Measurements from ENCODE around the gene ALPK3. TPM values are rescaled to one million over a fixed set of nuclear protein-coding genes. Genes with fewer than 3 reads are reported as not detected.

The ALPK3 gene
- polyA plus RNA-seq, 1 donor from 2014 or later: not detected

DNA sequence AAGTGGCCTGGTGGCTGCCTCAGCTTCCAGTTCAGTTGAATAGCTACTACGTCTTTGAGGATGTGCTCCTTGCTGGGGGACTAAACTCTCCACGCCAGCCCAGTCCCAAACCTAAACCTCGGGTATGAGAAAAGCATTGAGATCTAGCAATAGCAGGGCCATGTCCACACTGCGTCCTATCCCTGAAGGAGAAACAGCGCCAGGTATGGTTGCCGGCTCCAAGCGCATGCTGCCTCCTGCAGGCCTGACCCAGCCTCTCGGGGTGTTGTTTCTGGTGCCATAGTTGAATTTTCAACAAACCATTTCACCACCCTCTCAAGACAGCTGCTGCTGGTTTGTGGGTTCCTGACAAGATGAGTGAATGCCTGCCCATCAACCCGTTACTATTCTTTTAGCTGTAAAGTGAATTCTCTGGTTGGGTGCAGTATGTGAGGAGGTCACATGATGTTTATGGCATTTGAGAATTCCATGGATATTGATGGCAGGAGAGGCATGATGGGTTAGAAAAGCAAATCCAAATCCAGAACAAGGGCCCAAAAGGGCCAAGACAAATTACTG, 54.4 kb downstream of the ALPK3 start:
- TF ChIP-seq EZH2 (IDR thresholded peaks at IDR 0.05; ENCODE audit: borderline replicate concordance, insufficient read depth, low read length, poor library complexity, severe bottlenecking) (no peak), TAF1 (IDR thresholded peaks at IDR 0.05; ENCODE audit: low read depth) (no peak), RAD21 (conservative IDR thresholded peaks at IDR 0.05) (no peak), CTCF (IDR thresholded peaks at IDR 0.05; ENCODE audit: poor library complexity, severe bottlenecking) (no peak), POLR2AphosphoS5 (IDR thresholded peaks at IDR 0.05) (no peak), EP300 (conservative IDR thresholded peaks at IDR 0.05; ENCODE audit: poor library complexity, severe bottlenecking) (no peak), MXI1 (conservative IDR thresholded peaks at IDR 0.05; ENCODE audit: poor library complexity, severe bottlenecking) (no peak), SMC3 (conservative IDR thresholded peaks at IDR 0.05; ENCODE audit: poor library complexity) (no peak), REST (IDR thresholded peaks at IDR 0.05; ENCODE audit: borderline replicate concordance) (no peak)
- Histone ChIP-seq H3K4me3 (ENCODE audit: low read length) (no peak overlapping the region), H2AFZ (ENCODE audit: low read depth, low read length) (no peak overlapping the region), H3K79me2 (replicated peaks; ENCODE audit: insufficient read depth, low read length) (no peaks in the 10 kb centered on the region), H3K27ac (ENCODE audit: low read length) (no peak overlapping the region), H3K9ac (ENCODE audit: low read length) (no peak overlapping the region), H3K9me2 (ENCODE audit: insufficient read depth, low read length) (no peaks in the 10 kb centered on the region), H3K9me3 (ENCODE audit: low read length) (no peaks in the 10 kb centered on the region), H3K36me3 (ENCODE audit: insufficient read depth, low read length) (no peaks in the 10 kb centered on the region), H3K4me2 (ENCODE audit: low read length) (no peak overlapping the region), H3K27me3 (ENCODE audit: insufficient read depth, low read depth, low read length) (no peaks in the 10 kb centered on the region), H3F3A (ENCODE audit: insufficient read depth, low read length, poor library complexity, severe bottlenecking) (no peaks in the 10 kb centered on the region), H4K20me1 (ENCODE audit: insufficient read depth) (no peaks in the 10 kb centered on the region)

- Histone ChIP-seq H2AFZ (ENCODE audit: low read depth, low read length) (no peak overlapping the region), H3K9me2 (ENCODE audit: insufficient read depth, low read length) (no peaks in the 10 kb centered on the region), H3K27me3 (ENCODE audit: insufficient read depth, low read depth, low read length) (no peaks in the 10 kb centered on the region), H3K4me3 (ENCODE audit: low read length) (no peak overlapping the region), H3K36me3 (ENCODE audit: insufficient read depth, low read length) (no peaks in the 10 kb centered on the region), H3K9me3 (ENCODE audit: low read length) (no peaks in the 10 kb centered on the region), H3K79me2 (replicated peaks; ENCODE audit: insufficient read depth, low read length) (no peaks in the 10 kb centered on the region), H3F3A (ENCODE audit: insufficient read depth, low read length, poor library complexity, severe bottlenecking) (no peaks in the 10 kb centered on the region), H3K9ac (ENCODE audit: low read length) (no peak overlapping the region), H3K4me2 (ENCODE audit: low read length) (no peak overlapping the region), H4K20me1 (ENCODE audit: insufficient read depth) (no peaks in the 10 kb centered on the region), H3K27ac (ENCODE audit: low read length) (no peak overlapping the region)
- no peak for TF ChIP-seq RAD21 (conservative IDR thresholded peaks at IDR 0.05)
- no peak for TF ChIP-seq POLR2AphosphoS5 (IDR thresholded peaks at IDR 0.05)
- TF ChIP-seq CTCF (IDR thresholded peaks at IDR 0.05; ENCODE audit: poor library complexity, severe bottlenecking): no peak
- no peak for TF ChIP-seq EZH2 (IDR thresholded peaks at IDR 0.05; ENCODE audit: borderline replicate concordance, insufficient read depth, low read length, poor library complexity, severe bottlenecking)
- TF ChIP-seq REST (IDR thresholded peaks at IDR 0.05; ENCODE audit: borderline replicate concordance): no peak
- no peak for TF ChIP-seq TAF1 (IDR thresholded peaks at IDR 0.05; ENCODE audit: low read depth)
- TF ChIP-seq EP300 (conservative IDR thresholded peaks at IDR 0.05; ENCODE audit: poor library complexity, severe bottlenecking): no peak
- TF ChIP-seq MXI1 (conservative IDR thresholded peaks at IDR 0.05; ENCODE audit: poor library complexity, severe bottlenecking): no peak
- TF ChIP-seq SMC3 (conservative IDR thresholded peaks at IDR 0.05; ENCODE audit: poor library complexity): no peak
Observed at GRCh38 chr15:84872009-84872910, 55.1 kb downstream of the ALPK3 start.
